Measurements from ENCODE around the gene SKOR1. TPM values are rescaled to one million over a fixed set of nuclear protein-coding genes. Genes with fewer than 3 reads are reported as not detected.

The SKOR1 gene
- total and polyA plus RNA-seq, 2 of the 13 experiments (the other 11 are each of a cell fraction or from before 2014, with no cell fraction given): 0.09 to 0.11 TPM

DNA sequence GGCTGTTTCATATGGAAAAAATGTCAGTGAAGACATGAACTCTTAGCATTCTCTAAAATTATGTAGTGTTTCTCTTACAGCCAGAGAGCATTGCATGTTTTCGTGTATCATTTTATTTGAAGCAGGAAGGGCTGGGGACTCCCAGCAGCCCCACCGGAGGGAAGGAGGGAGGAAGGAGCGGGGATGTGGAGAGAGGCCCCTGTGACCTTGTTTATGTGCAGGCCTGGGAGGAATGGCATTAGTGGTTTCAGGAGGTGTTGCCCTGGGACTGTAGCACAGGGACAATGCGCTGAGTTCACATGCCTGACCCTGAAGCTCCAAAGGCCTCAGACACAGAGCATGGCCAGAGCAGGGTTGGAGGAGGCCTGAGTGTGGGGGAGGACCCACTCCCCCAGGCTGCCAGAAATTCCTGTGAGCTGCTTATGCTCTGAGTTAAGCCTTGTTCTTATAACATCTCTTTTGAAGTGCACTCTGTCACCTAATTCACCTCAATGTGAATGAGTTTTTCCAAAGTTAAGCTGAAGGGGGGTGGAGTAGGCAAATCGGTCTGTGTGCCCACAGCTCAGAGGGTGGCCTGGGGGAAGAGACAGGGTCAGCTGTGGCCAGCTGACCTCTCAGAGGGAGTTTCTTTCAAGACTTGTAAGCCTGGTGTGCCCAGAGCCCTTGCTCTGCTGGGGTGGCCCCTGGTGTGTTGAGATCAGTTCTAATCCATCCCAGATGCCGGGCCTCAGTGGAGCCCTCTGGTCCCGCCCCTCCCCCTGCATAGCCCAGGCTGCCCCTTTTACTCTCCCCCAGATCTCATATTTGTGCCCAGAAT lies 18.5 kb downstream of the SKOR1 start (continued):
- TF ChIP-seq HNF1A (IDR thresholded peaks at IDR 0.05; ENCODE audit: low read depth): no peak
- peak; percentile 54; the same call in 1 of the 2 replicates for TF ChIP-seq HNF1A (CRISPR knock-in tag; IDR thresholded peaks at IDR 0.05; ENCODE audit: borderline replicate concordance)
- TF ChIP-seq PAXIP1 (CRISPR knock-in tag; conservative IDR thresholded peaks at IDR 0.05): peak; percentile 82
- TF ChIP-seq RFX1 (IDR thresholded peaks at IDR 0.05): no peak
- 0 out of 2 replicates have a peak, but pooled peaks have one; percentile 47 for TF ChIP-seq ZNF343 (CRISPR knock-in tag; IDR thresholded peaks at IDR 0.05)
- 0 out of 2 replicates have a peak, but pooled peaks have one; percentile 14 for TF ChIP-seq ZBTB33 (CRISPR knock-in tag; IDR thresholded peaks at IDR 0.05)
- TF ChIP-seq ZBTB20 (CRISPR knock-in tag; IDR thresholded peaks at IDR 0.05; ENCODE audit: borderline replicate concordance, low read depth): peak; percentile 39; the same call in 1 of the 2 replicates
- 0 out of 2 replicates have a peak, but pooled peaks have one; percentile 54 for TF ChIP-seq MTA1 (CRISPR knock-in tag; IDR thresholded peaks at IDR 0.05; ENCODE audit: borderline replicate concordance)
- TF ChIP-seq, protein P1, sequence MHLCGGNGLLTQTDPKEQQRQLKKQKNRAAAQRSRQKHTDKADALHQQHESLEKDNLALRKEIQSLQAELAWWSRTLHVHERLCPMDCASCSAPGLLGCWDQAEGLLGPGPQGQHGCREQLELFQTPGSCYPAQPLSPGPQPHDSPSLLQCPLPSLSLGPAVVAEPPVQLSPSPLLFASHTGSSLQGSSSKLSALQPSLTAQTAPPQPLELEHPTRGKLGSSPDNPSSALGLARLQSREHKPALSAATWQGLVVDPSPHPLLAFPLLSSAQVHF (CRISPR knock-in tag; IDR thresholded peaks at IDR 0.05): no peak
- peak; percentile 63; the same call in 1 of the 2 replicates for TF ChIP-seq ZNF616 (CRISPR knock-in tag; IDR thresholded peaks at IDR 0.05; ENCODE audit: low read depth)
- TF ChIP-seq HMG20A (CRISPR knock-in tag; IDR thresholded peaks at IDR 0.05; ENCODE audit: borderline replicate concordance): peak; percentile 41; the same call in 1 of the 2 replicates
- no peak for TF ChIP-seq RBFOX2 (IDR thresholded peaks at IDR 0.05; ENCODE audit: low read depth, low read length)
- no peak for TF ChIP-seq FLYWCH1 (CRISPR knock-in tag; IDR thresholded peaks at IDR 0.05)
- TF ChIP-seq NR2C2 (CRISPR knock-in tag; IDR thresholded peaks at IDR 0.05; ENCODE audit: borderline replicate concordance): peak; percentile 51; the same call in 1 of the 2 replicates

Data from HepG2 (cell line).